GM23248 (cell line): ENCODE data around the gene UNC13A.

Experiments
- EZH2 ChIP-seq: fragments of 200-600 bp; sonication (generic); IDR thresholded peaks from 2 replicates; pipeline ENCODE4 v1.6.1; 2018; ENCODE audit warnings: antibody characterized with exemption, mild to moderate bottlenecking; ENCODE audit not compliant: insufficient read depth, poor library complexity, severe bottlenecking
- EZH2phosphoT487 ChIP-seq: fragments of 200-600 bp; sonication (generic); IDR thresholded peaks from 2 replicates; pipeline ENCODE4 v1.6.1; 2018; ENCODE audit warnings: antibody characterized with exemption, moderate library complexity, mild to moderate bottlenecking, low read depth; ENCODE audit not compliant: insufficient read depth

- no peak for TF ChIP-seq EZH2
- no peak for TF ChIP-seq EZH2phosphoT487
Observed at GRCh38 chr19:17711851-17712250, 23.7 kb upstream of the UNC13A start.
